Keratinocyte (primary cell): Measurements from ENCODE around the gene GLB1L2. TPM values are rescaled to one million over a fixed set of nuclear protein-coding genes. Genes with fewer than 3 reads are reported as not detected.

Experiments
- DNase-seq: peaks from one replicate; pipeline ENCODE4 v3.0.0-alpha.2; 2011; ENCODE audit warnings: low read depth, missing footprints, low spot score
- FAIRE-seq: peaks from 2 replicates; lab custom pipeline; 2011; peaks lifted over from hg19 to GRCh38; lab: Jason Lieb, UNC
- H2AFZ ChIP-seq: 2 replicates; pipeline ENCODE4 v1.6.0; 2012; ENCODE audit warnings: low read length, control low read depth, inconsistent platforms; ENCODE audit not compliant: control insufficient read depth
- H3K27ac ChIP-seq: 2 replicates; pipeline ENCODE4 v1.5.1; 2011; ENCODE audit warnings: low read length; ENCODE audit not compliant: control insufficient read depth, insufficient read depth
- H3K27me3 ChIP-seq: 3 replicates; pipeline ENCODE4 v1.6.0; 2011; ENCODE audit warnings: low read length; ENCODE audit not compliant: control insufficient read depth, insufficient read depth; ENCODE audit errors: extremely low read depth
- H3K36me3 ChIP-seq, 2 experiments: 2 replicates in 1 of 2; 3 replicates in 1 of 2; pipeline ENCODE4 v1.5.1; 2011; ENCODE audit warnings: low read length in 2 of 2, mild to moderate bottlenecking in 1 of 2; ENCODE audit not compliant: control insufficient read depth in 2 of 2, insufficient read depth in 2 of 2; ENCODE audit errors: extremely low read depth in 1 of 2
- H3K4me1 ChIP-seq: 3 replicates; pipeline ENCODE4 v1.5.1; 2011; ENCODE audit warnings: low read length; ENCODE audit not compliant: control insufficient read depth, insufficient read depth; ENCODE audit errors: extremely low read depth
- H3K4me2 ChIP-seq: 3 replicates; pipeline ENCODE4 v1.6.0; 2011; ENCODE audit warnings: low read depth, low read length; ENCODE audit not compliant: control insufficient read depth, insufficient read depth; ENCODE audit errors: extremely low read depth
- H3K4me3 ChIP-seq, 3 experiments: fragments of 200-600 bp in 1 of 3; sonication (generic) in 1 of 3; 2 replicates in 2 of 3; 3 replicates in 1 of 3; pipeline ENCODE4 v1.5.1; 2011 to 2016; ENCODE audit warnings: low read length in 3 of 3, mild to moderate bottlenecking in 3 of 3, control low read depth in 2 of 3, inconsistent platforms in 1 of 3, low read depth in 1 of 3, mixed read lengths in 1 of 3, mixed run types in 1 of 3, moderate library complexity in 1 of 3; ENCODE audit not compliant: control insufficient read depth in 2 of 3, insufficient read depth in 2 of 3; ENCODE audit errors: extremely low read depth in 1 of 3
- H3K79me2 ChIP-seq: 2 replicates; pipeline ENCODE4 v1.6.0; 2012; ENCODE audit warnings: low read length; ENCODE audit not compliant: control insufficient read depth, insufficient read depth
- H3K9ac ChIP-seq: 3 replicates; pipeline ENCODE4 v1.6.0; 2011; ENCODE audit warnings: low read length; ENCODE audit not compliant: control insufficient read depth, insufficient read depth; ENCODE audit errors: extremely low read depth
- H3K9me1 ChIP-seq: 3 replicates; pipeline ENCODE4 v1.6.0; 2011; ENCODE audit warnings: low read length; ENCODE audit not compliant: control insufficient read depth, insufficient read depth; ENCODE audit errors: extremely low read depth
- H3K9me3 ChIP-seq: 2 replicates; pipeline ENCODE4 v1.5.1; 2012; ENCODE audit warnings: low read depth, low read length; ENCODE audit not compliant: control insufficient read depth
- H4K20me1 ChIP-seq: 3 replicates; pipeline ENCODE4 v1.6.0; 2011; ENCODE audit warnings: low read length; ENCODE audit not compliant: control insufficient read depth, insufficient read depth; ENCODE audit errors: extremely low read depth
- EZH2 ChIP-seq: IDR thresholded peaks from one replicate; pipeline ENCODE4 v1.6.1; 2012; ENCODE audit warnings: inconsistent platforms, mild to moderate bottlenecking, low read length, moderate library complexity
- dilution Hi-C: fragments of 300-500 bp; cut with MboI; formaldehyde crosslinking; loops from one replicate; pipeline ENCODE4 v1.7.0; 2020; ENCODE audit warnings: low sequenced_read_pairs; ENCODE audit not compliant: extremely low pct_ligation_motif_present
- polyA plus RNA-seq, 5 experiments: library from polyadenylated mRNA; depleted of rRNA in 3 of 5; stranded (reverse) in 3 of 5; stranded (forward) in 1 of 5; unstranded in 1 of 5; fragments of >200 nt; gene quantifications; 1 replicate in 1 of 5; 2 replicates in 3 of 5; 3 replicates in 1 of 5; pipeline versions ENCODE4 v1.2.1 to v1.2.3, GENCODE V29; 2011 to 2012; ENCODE audit warnings: missing spikeins in 2 of 5, low read depth in 1 of 5, low replicate concordance in 1 of 5
- TF ChIP-seq, protein P1 (sequence below), 3 experiments: IDR thresholded peaks in 1 of 3; conservative IDR thresholded peaks in 1 of 3; optimal IDR thresholded peaks in 1 of 3; 2 replicates in 2 of 3; 3 replicates in 1 of 3; pipeline versions ENCODE3 to v1.5.1; 2011; ENCODE audit warnings: low read length in 3 of 3, mild to moderate bottlenecking in 3 of 3, moderate library complexity in 2 of 3, control low read depth in 1 of 3, inconsistent platforms in 1 of 3; ENCODE audit not compliant: insufficient read depth in 2 of 3; ENCODE audit errors: extremely low read depth in 1 of 3

Gene GLB1L2
- polyA plus RNA-seq, 1 donor (not counting 4 experiments of a cell fraction or from before 2014, with no cell fraction given): 4.3 TPM

DNA sequence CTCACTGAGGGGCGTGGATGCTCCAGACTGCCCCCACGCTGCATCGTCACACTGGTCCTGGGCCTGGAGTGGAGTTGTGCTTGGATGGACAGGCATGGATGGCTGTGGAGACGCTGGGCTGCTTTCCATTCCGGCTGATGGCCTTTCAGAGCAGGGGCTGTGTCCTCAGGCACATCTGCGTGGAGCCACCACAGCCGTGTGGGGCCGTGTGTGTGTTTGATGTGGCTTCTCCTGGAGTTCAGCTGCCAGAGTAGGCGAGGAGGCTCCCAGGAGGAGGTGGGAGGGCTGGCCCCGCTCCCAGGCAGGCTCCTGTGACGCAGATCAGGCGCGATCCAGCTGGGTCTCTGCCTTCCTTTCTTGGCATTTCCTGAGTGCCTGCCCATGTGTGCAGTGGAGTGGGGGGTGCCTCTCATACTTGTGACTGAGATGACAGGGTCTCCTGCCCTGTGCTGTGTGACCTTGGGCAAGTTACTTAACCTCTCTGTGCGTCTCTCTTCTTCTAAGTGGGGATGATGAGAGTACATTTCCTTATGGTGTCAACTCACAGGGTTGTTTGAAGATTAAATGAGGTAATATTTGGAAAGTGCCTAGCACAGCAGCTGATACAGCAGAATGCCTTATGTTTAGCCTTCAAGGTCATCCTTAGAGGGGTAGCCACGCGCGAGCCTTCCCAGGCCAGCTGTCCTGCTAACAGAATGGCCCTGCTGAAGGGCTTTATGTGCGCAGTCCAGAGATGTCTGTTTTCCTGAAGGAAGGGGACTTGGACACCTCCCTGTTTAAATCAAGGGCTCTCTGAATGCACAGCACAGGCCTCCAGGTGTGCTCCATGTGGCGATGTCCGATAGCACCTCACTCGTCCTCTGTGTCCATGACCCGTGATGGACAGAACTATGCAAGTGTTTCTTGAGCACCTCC, 33.5 kb downstream of the GLB1L2 start:
- Histone ChIP-seq H3K27ac (no peak overlapping the region), H3K4me3 (no peak overlapping the region), H4K20me1 (no peaks in the 10 kb centered on the region), H3K9me1 (no peaks in the 10 kb centered on the region), H3K27me3 (no peaks in the 10 kb centered on the region), H3K9me3 (no peaks in the 10 kb centered on the region), H3K9ac (no peak overlapping the region), H2AFZ (no peak overlapping the region), H3K79me2 (no peaks in the 10 kb centered on the region), H3K36me3 (no peaks in the 10 kb centered on the region), H3K4me2 (no peak overlapping the region), H3K4me1 (no peaks in the 10 kb centered on the region)
- no peak for FAIRE-seq
- DNase-seq: no peak
- dilution Hi-C loops: no loop called here
- no peak for TF ChIP-seq EZH2
- TF ChIP-seq, protein P1, sequence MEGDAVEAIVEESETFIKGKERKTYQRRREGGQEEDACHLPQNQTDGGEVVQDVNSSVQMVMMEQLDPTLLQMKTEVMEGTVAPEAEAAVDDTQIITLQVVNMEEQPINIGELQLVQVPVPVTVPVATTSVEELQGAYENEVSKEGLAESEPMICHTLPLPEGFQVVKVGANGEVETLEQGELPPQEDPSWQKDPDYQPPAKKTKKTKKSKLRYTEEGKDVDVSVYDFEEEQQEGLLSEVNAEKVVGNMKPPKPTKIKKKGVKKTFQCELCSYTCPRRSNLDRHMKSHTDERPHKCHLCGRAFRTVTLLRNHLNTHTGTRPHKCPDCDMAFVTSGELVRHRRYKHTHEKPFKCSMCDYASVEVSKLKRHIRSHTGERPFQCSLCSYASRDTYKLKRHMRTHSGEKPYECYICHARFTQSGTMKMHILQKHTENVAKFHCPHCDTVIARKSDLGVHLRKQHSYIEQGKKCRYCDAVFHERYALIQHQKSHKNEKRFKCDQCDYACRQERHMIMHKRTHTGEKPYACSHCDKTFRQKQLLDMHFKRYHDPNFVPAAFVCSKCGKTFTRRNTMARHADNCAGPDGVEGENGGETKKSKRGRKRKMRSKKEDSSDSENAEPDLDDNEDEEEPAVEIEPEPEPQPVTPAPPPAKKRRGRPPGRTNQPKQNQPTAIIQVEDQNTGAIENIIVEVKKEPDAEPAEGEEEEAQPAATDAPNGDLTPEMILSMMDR (optimal IDR thresholded peaks at IDR 0.05 in 1 of 3, IDR thresholded peaks at IDR 0.05 in 1 of 3, conservative IDR thresholded peaks at IDR 0.05 in 1 of 3; ENCODE audit: extremely low read depth in 1 of 3, insufficient read depth in 2 of 3, low read length in 3 of 3): no peak

DNA sequence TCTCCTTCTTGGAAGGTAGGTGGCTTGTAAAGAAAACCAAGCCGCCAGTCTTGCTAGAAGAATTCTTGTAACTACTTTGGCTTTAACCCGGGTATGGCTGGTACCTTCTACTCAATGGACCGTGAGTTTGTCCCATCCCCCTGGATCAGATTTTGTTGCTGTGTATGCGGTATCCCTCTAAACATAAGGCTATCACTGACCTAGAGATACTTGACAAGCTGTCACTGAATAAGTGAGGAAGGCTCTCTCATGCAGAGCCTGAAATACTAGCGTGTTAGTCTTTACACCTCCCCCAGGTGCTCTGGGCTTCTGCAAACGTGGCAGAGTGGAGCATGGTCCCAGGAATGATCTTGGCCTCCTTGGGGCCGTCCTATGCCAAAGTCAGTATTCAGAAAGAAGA, 34.5 kb downstream of the GLB1L2 start:
- Histone ChIP-seq H2AFZ (no peak overlapping the region), H4K20me1 (no peaks in the 10 kb centered on the region), H3K4me2 (no peak overlapping the region), H3K4me3 (no peak overlapping the region), H3K27me3 (no peaks in the 10 kb centered on the region), H3K9ac (no peak overlapping the region), H3K4me1 (no peaks in the 10 kb centered on the region), H3K79me2 (no peaks in the 10 kb centered on the region), H3K27ac (no peak overlapping the region), H3K36me3 (no peaks in the 10 kb centered on the region), H3K9me3 (no peaks in the 10 kb centered on the region), H3K9me1 (no peaks in the 10 kb centered on the region)
- dilution Hi-C loops: no loop called here
- TF ChIP-seq, protein P1 (optimal IDR thresholded peaks at IDR 0.05 in 1 of 3, IDR thresholded peaks at IDR 0.05 in 1 of 3, conservative IDR thresholded peaks at IDR 0.05 in 1 of 3; ENCODE audit: extremely low read depth in 1 of 3, insufficient read depth in 2 of 3, low read length in 3 of 3): no peak
- TF ChIP-seq EZH2: no peak
- no peak for FAIRE-seq
- no peak for DNase-seq
